BE2C (cell line): ENCODE measurements around the gene EZH1.

Experiments
- DNase-seq: peaks from one replicate; pipeline ENCODE4 v3.0.0-alpha.2; 2020
- H3K27me3 ChIP-seq: fragments of 250-450 bp; sonication (Bioruptor Pico); 2 replicates; pipeline ENCODE4 v1.5.1; 2020; ENCODE audit warnings: mild to moderate bottlenecking
- H3K36me3 ChIP-seq: fragments of 250-450 bp; sonication (Bioruptor Pico); 2 replicates; pipeline ENCODE4 v1.5.1; 2020; ENCODE audit warnings: mild to moderate bottlenecking
- H3K4me1 ChIP-seq: fragments of 250-450 bp; sonication (Bioruptor Pico); 2 replicates; pipeline ENCODE4 v1.5.1; 2020
- H3K4me3 ChIP-seq: 2 replicates; pipeline ENCODE4 v1.5.1; 2011; ENCODE audit warnings: low read depth, low read length
- H3K9me3 ChIP-seq: fragments of 250-450 bp; sonication (Bioruptor Pico); 2 replicates; pipeline ENCODE4 v1.5.1; 2020
- TF ChIP-seq, protein P1 (sequence below): IDR thresholded peaks from 2 replicates; pipeline ENCODE4 v1.5.1; 2012; ENCODE audit warnings: mild to moderate bottlenecking, low read depth, low read length

Gene EZH1

DNA sequence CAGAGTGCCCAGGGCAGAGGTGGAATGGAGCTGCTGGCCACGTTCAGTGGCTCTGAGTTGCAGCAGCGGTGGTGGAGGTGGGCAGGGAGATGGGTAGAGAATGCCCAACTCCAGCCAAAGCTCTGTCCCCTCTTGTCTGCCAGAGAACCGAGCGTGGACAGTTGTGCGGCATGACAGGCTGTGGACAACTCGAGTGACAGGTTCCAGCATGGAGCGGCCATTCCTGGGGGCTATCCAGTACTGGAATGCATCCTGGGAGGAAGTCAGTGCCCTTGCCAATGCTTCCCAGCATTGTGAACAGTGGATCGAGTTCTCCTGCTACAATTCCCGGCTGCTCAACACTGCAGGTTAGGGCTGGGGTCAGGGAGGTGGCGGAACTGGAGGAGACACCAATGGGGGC lies 54.2 kb downstream of the EZH1 start:
- no peaks in the 10 kb centered on the region for H3K9me3 ChIP-seq
- no peaks in the 10 kb centered on the region for H3K27me3 ChIP-seq
- TF ChIP-seq, protein P1, sequence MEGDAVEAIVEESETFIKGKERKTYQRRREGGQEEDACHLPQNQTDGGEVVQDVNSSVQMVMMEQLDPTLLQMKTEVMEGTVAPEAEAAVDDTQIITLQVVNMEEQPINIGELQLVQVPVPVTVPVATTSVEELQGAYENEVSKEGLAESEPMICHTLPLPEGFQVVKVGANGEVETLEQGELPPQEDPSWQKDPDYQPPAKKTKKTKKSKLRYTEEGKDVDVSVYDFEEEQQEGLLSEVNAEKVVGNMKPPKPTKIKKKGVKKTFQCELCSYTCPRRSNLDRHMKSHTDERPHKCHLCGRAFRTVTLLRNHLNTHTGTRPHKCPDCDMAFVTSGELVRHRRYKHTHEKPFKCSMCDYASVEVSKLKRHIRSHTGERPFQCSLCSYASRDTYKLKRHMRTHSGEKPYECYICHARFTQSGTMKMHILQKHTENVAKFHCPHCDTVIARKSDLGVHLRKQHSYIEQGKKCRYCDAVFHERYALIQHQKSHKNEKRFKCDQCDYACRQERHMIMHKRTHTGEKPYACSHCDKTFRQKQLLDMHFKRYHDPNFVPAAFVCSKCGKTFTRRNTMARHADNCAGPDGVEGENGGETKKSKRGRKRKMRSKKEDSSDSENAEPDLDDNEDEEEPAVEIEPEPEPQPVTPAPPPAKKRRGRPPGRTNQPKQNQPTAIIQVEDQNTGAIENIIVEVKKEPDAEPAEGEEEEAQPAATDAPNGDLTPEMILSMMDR: no peak
- H3K4me1 ChIP-seq: no peaks in the 10 kb centered on the region
- no peak overlapping the region for H3K4me3 ChIP-seq
- DNase-seq: no peak
- H3K36me3 ChIP-seq: peaks cover 50% of the 10 kb centered on the region

DNA sequence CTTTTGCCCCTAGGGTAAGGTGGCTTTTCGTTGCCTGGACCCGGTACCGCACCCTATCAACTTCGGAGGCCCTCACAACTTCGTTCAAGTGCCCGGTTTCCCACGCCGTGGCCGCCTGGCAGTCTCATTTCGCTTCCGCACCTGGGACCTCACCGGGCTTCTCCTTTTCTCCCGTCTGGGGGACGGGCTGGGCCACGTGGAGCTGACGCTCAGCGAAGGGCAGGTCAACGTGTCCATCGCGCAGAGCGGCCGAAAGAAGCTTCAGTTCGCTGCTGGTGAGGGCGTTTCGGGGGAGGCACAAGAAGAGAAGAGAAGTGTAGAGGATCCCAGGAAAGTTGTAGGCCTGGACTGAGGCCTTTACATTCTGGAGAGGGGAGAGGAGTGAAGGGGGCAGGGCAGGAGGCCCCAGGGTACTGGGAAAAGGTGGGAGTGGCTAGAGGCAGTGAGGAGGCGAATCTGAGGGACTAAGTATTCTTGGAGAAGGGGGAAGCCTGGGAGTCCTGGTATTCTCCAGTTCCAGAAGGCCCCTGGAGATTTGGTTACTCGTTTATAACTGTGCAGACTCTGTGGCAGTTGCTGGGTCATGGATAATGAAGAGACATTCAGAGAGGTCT lies 57.0 kb downstream of the EZH1 start:
- peaks cover 42% of the 10 kb centered on the region for H3K36me3 ChIP-seq
- no peak for DNase-seq

DNA sequence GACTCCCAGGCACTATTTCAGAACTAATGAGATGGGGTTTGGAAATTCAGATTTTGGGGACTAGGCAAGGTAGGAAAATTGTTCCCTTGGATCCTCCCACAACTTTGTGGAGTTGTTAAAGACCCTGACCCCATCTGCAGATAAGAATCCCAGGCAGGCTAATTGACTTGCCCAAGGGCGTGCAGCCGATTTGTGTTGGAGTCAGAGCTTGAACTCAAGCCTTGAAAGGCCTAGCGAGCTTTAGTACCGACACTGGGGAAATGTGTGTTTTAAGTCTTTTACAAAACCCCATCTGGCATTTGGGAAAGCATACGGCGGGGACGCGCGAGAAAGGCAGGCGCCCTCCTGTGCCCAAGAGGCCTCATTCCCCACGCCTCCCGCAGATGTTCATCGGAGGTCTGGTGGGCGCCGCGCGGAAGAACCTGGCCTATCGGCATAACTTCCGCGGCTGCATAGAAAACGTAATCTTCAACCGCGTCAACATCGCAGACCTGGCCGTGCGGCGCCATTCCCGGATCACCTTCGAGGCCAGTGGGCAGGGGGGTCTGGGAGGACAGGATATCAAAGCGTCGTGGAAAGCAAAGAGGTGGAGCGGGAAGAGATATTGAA lies 58.2 kb downstream of the EZH1 start:
- H3K9me3 ChIP-seq: no peaks in the 10 kb centered on the region
- no peak overlapping the region; the same call in 1 of the 2 replicates for H3K4me3 ChIP-seq
- H3K4me1 ChIP-seq: no peaks in the 10 kb centered on the region
- TF ChIP-seq, protein P1: no peak
- no peaks in the 10 kb centered on the region for H3K27me3 ChIP-seq
- DNase-seq: peak; percentile 39
- H3K36me3 ChIP-seq: peaks cover 39% of the 10 kb centered on the region

More for the DNA sequence above, 57.0 kb downstream of the EZH1 start:
- TF ChIP-seq, protein P1: no peak
- Histone ChIP-seq H3K9me3 (no peaks in the 10 kb centered on the region), H3K4me1 (no peaks in the 10 kb centered on the region), H3K4me3 (no peak overlapping the region), H3K27me3 (no peaks in the 10 kb centered on the region)

DNA sequence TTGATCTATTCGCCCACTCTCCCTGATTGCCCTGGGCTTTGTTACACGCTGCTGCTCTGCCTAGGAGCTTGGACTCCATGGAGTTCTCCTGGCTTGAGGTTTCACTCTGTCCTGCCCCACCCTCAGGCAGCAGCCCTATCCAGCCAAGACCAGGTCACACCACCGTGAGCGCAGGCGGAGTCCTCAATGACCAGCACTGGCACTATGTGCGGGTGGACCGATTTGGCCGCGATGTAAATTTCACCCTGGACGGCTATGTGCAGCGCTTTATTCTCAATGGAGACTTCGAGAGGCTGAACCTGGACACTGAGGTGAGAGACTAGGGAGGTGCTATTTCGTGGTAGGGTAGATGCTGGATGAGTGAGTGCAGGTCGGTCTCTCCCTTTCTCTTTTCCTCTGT lies 59.0 kb downstream of the EZH1 start:
- DNase-seq: no peak
- H3K4me1 ChIP-seq: no peaks in the 10 kb centered on the region
- H3K27me3 ChIP-seq: no peaks in the 10 kb centered on the region
- H3K9me3 ChIP-seq: no peaks in the 10 kb centered on the region
- TF ChIP-seq, protein P1: no peak
- peaks cover 36% of the 10 kb centered on the region for H3K36me3 ChIP-seq
- no peak overlapping the region for H3K4me3 ChIP-seq

DNA sequence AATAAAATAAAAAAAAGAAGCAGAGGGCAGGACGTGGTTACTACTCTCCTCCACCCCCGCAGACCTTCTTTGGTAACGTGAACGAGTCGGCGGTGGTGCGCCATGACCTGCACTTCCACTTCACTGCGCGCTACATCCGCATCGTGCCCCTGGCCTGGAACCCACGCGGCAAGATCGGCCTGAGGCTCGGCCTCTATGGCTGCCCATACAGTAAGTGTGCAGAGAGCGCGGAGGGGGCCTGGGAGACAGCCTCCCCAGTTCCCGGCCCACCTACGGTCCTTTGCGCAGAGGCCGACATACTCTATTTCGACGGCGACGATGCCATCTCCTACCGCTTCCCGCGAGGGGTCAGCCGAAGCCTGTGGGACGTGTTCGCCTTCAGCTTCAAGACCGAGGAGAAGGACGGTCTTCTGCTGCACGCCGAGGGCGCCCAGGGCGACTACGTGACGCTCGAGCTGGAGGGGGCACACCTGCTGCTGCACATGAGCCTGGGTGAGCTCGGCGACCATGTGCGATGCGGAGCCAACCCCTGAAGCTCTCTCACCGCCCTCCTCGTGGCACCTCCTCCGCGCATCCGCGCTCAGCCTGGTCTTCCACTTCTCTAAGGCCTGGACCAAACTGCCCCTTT lies 59.8 kb downstream of the EZH1 start:
- H3K36me3 ChIP-seq: peaks cover 34% of the 10 kb centered on the region
- H3K4me3 ChIP-seq: no peak overlapping the region
- DNase-seq: no peak
- H3K27me3 ChIP-seq: no peaks in the 10 kb centered on the region
- no peaks in the 10 kb centered on the region for H3K9me3 ChIP-seq
- TF ChIP-seq, protein P1: no peak
- no peaks in the 10 kb centered on the region for H3K4me1 ChIP-seq

DNA sequence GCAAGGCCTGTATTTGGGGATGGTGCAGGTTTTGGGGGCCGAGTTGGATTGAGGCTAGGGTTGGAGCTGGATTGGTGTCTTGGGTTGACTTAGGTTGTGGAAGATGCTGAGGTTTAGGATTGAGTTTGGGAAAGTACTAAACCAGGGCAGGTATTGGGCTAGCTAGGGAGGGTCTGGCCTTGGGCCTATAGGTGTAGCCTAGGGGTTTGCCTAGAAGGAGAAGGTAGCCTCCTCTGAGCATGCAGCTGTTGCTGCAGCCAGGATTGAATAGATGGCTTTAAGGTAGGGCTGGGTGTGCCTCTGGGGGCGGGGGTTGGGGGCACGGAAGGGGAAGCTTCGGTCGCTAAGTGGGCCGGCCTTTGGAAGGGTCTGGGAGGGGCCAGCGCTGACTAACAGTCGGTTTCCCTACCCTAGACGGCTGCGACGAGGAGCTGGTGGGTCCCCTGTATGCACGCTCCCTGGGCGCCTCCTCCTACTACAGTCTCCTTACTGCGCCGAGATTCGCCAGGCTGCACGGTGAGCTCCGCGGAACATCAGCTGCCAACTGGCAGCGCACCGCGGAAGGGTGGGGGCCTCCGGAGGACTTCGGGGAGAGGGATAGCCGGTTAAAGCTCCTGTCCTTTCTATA lies 61.3 kb downstream of the EZH1 start:
- no peaks in the 10 kb centered on the region for H3K4me1 ChIP-seq
- H3K9me3 ChIP-seq: no peaks in the 10 kb centered on the region
- no peaks in the 10 kb centered on the region for H3K27me3 ChIP-seq
- H3K36me3 ChIP-seq: peaks cover 24% of the 10 kb centered on the region
- TF ChIP-seq, protein P1: no peak
- peak overlapping the region; percentile 83 for H3K4me3 ChIP-seq
- no peak for DNase-seq
